Measurements from ENCODE around the gene ASCL5.
A peak's percentile ranks its signal among the peaks of the same experiment; 100 is the strongest.
"Not testable (repeated sequence)": the region's sequence is repeated elsewhere in the genome, so short reads cannot be mapped to it uniquely, and the experiment has no call there.

The ASCL5 gene

GRCh38 chr1:201126832-201127754 is at the start of gene ASCL5:
Gene ASCL5, minus strand, starts transcription at chr1:201127184. Its CDS starts 11,812 bp downstream, at chr1:201115372.
- DNase-seq: no peak

DNA sequence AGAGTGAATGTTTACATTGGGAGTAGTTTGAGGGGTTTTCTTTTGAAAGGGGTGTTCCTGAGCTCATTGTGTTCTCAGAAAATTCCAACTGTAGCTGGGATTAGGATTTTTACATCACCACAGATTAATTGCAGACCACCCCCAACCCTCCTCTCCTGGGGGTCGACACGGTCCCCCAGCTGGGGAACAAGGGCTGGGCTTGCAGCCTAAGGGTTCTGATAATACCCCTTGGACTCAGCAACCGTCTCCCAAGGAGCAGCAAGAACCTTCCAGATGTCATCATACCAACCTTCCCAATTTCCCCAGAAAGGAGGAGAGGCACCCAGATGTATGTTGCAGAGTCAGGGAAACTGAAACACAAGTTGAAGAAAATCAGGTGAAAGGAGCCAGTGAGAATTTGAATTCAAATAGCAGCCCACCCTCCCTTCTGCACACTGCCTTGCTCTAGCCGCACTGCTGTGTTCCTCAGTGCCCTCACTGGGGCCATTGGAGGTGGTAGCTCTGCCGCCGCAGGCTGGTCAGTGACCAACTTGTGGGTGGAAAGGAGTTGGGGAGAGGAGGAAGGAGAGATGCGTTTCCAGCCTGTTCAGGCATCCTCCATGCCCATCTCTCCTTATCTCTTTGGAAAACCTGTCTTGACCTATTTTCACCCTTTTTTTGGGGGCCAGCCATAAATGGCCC is 49.0 kb upstream of the ASCL5 start:
- no peak for DNase-seq

GRCh38 chr1:201173736-201174135 is 46.8 kb upstream of the ASCL5 start:
- no peak for DNase-seq

DNA sequence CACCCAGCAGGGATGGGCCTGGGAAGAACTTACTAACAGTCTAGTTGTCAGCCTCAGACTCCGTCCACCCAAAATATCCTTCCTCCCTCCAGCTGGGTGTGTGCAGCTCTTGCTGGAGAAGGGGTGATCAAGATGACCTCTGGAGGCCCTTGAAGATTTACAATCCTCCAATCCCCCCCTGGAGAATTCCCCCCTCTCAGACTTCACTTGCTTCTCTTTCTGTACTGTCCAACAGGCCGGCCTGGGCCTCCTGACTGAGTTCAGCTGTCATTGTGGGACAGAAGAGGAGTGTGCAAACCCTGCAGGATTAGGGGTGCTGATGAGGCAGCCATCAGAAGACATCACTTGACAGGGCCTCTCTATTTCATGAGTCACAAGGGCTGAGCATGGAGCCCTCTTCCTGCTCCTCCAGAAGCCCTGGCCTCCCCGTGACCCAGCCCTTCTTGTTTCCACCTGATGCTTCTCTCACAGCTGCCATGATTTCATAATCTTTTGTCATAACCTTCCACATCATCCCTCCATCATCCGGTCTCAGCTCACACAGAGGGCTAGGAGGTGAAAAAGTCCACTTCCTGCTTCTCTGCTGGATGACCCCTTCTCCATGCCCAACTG is 46.1 kb upstream of the ASCL5 start:
- DNase-seq: no peak

DNA sequence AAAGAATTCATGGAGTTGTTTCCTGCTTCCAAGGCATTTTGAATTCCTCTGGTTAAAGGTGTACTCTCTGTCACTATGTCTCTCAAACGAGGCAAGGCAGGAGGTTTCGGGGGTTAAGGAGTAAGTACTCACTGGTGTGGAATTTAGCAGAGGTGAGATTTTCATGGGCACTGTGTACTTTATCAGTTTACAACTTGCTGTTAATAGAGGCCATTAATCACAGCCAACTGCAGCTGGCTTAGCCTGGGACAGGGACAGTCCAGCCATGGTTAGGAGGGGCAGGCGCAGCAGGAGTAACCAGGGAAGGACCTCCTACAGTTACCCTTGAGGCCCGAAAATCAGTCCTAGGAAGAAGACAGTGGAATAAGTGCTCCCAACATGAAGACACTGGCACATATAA is 45.3 kb upstream of the ASCL5 start:
- DNase-seq: no peak

- DNase-seq: no peak
Observed at GRCh38 chr1:201171063-201172036, 44.4 kb upstream of the ASCL5 start.

DNA sequence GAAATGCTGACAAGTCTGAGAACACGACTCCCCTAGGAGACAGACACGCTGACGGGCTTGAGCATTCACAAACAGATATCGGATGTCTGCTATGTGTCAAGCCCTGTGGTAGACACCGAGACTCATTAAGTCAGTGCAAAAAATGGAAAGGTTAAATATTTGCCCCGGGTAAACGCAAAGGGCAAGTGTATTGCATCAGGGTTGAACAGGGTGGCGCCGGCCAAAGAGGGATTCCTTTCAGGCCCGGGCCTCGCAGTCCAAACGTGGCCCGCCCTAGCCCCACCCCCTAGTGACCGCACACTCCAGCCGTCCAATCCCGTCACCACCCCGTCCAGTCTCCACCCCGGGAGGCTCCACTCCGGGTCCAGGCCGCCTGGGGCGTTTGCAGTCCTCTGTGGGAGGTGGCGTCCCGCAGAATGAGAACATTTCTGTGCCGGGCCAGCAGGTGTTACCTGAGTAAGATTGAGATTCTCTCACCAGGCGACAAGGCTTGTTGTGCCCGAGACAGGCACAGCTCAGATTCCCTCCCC is 43.6 kb upstream of the ASCL5 start:
- peak; percentile 87 for DNase-seq

DNA sequence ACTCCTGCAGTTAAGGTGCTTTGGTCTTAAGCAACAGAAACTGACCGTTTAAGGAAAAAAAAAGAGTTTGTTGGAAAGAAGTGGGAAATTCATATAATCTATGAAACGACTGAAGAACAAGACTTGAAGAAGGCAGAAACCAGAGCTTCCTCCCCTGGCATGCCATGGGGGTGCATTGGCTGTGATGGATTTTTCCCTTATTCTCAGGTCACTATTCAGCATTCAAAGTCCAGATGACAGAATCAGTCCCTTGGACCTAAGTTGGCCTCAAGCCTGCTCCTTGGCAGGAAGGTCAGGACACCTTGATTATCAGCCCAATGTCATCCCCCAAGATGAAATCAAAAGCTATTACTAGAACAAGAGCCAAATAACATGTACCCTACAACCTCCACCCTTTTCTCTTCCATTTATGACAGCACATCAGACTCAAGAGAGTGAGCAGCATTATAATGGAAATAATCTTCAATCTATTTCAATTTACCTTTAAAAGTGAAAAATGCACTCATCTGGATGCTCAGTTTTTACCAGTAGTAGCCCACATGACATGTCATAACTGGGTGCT is 43.1 kb upstream of the ASCL5 start:
- DNase-seq: no peak

GRCh38 chr1:201169203-201169602 is 42.2 kb upstream of the ASCL5 start:
- no peak for DNase-seq

DNA sequence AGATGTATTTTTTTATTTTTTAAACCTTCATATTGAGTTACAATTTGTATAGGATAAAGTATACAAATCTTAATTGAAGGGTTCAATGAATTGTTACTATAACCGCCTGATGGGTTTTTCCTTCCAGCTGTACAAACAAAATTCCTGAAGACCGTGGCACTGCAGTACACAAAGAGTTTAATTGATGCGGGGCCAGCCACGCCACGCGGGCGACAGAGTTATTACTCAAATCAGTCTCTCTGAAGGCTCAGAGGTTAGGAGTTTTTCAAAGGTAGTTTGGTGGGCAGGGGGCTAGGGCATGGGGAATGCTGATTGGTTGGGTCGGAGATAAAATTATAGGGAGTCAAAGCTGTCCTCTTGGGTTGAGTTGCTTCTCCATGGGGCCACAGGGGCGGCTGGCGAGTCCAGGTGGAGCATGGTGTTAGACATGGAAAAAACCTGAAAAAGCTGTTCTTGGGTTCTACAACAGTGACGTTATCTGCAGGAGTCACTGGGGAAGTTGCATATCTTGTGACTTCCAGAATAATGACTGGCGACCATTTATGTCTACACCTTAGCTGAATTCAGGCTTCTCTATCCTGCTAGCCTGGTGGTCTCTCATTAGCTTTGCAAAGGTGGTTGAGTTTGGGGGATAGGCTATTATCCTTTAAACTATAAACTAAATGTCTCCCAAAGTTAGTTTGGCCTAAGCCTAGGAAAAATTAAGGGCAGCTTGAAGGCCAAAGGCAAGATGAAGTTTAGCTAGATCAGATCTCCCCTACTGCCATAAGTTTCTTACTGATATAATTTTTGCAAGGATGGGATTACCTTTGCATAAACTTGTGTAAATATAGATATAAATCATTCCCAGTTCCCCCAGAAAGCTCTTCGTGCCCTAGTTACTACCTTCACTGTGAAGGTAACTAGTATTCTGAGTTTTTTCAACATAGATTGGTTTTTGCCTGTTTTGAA is 40.3 kb upstream of the ASCL5 start:
- DNase-seq: no peak

DNA sequence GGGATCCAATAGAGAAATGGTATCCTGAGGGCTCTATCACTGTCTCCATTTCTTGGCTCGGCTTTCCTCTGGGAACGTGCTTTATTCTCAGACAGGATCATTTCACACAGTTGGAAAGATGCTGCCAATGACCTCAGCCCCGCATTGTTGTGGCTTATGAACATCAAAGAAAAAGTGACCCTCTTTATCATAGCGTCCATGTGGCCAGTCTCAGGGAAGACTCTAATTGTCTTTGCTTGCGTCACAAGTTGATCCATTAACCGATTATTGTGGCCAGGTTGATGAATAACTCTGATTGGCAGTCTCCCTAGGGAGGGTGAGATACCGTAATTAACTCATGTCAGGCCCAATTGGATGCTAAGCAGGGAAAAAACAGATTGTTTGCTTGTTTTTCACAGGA is 37.7 kb upstream of the ASCL5 start:
- no peak for DNase-seq

GRCh38 chr1:201163707-201164106 is 36.7 kb upstream of the ASCL5 start:
- DNase-seq: no peak

GRCh38 chr1:201163036-201163435 is 36.1 kb upstream of the ASCL5 start:
- not testable (repeated sequence) for DNase-seq

DNA sequence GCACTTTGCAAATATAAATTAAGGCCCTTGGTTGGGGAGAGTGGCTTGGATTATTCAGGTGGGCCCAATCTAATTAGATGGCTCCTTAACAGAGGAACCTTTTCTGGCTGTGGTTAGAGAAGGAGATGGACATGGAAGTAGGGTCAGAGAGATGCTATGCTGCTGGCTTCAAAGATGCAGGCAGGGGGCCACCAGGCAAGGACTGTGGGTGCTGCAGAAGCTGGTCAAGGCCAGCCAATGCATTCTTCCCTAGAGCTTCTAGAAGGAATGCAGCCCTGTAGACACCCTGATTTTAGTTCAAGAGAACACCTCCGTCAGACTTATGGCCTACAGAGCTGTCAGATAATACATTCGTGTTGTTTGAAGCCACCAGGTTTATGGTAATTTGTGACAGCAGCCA is 31.0 kb upstream of the ASCL5 start:
- no peak for DNase-seq

DNA sequence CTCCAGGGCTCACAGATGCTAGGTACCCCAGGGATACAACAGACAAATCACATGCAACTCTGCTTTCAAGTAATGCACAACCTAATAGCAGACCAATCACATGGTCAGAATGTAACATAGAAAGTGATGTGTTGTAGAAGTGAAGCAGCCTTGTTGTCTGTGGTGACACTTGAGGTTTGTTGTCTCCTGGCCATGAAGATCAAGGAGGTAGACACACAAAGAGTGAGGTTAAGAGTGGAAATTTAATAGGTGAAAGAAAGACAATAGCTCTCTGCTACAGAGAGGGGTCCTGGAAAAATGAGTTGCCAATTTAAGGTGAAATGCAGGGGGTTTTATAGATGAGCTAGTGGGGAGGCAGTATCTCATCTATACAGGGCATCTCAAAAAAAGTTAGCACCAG is 29.8 kb upstream of the ASCL5 start:
- DNase-seq: no peak

DNA sequence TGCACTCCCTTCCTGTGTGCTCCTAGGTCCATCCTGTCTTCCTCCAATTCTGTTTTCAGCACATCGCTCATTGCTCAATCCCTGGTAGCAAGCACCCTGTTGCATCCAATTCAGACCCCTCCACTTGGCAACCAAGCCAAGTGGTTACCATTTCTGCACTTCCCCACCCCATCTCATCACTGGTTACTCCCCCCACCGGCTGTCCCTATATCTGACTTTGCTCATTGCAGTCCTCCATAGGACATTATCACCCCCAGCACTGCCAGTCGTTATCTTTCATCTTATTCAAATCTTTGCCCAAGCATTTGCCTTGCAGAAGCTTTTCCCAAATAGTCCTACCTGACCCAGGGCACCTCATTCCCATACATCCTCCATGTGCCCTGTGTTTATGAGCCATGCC is 29.4 kb upstream of the ASCL5 start:
- DNase-seq: no peak

DNA sequence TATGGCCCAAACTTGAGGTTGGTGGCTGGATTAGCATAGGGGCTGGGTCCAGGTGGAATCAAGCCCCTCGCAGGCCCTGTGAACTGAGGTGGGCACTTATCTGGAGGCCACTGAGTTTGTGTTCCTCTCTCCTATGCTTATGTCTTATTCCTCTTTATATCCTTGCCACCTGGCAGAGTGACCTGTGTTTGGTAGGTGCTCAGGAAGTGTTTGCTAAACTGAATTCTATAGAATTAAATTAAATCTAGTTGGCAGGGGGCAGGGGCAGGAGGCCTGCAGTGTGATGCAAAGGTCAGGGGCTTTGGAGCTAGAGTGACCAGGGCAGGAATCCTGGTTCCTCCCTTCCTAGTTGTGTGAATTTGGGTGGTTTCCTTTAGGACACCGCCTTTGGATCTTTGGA is 28.4 kb upstream of the ASCL5 start:
- DNase-seq: no peak

DNA sequence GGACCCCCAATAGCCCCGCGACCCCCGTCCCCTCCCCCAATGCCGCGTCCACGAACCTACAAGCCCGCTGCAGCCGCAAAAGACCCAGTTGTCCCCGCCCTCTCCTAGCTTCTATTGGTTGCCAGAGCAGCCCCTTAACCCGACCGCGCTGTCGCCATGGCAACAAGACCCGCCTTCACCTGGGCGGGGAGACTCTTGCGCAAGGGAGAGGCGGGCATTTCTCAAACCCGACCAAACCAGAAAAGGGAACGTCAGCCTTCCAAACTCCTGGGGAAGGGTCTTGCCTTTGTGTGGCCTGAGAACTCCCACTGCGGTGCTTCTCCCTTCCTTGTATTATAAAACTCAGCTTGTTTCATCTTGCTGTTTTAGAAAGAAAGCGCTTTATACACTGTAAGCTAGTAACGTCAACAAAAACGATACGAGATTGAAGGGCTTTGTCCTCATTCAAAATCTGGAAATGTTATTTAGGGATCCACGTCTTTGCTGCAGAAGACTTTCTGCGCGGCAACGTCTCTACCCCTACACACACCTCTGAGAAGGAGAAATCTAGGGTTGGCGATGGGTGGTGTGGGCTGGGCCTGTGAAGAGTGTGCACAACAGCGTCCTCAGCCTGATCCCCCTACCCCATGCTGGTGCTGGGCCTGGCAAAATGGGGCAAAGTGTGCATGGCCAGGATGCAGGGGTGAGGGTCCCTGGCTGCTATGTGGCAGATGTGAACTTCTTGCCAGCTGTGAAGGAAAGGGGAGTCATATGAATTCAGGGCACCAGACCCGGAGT is 27.6 kb upstream of the ASCL5 start, which contains the start of gene TMEM9:
Gene TMEM9, minus strand, starts transcription at position 86 of the 777 bp plus-strand sequence. CDS start 551 bp downstream, outside the sequence.
- DNase-seq: peak; percentile 87

All from T1000 (cell line).